GM12874 (cell line): ENCODE data around the gene ARRDC1.

ENCODE experiments used
- TF ChIP-seq, protein P1 (sequence below): IDR thresholded peaks from 2 replicates; pipeline ENCODE4 v1.5.1; 2011; ENCODE audit warnings: low read depth, mild to moderate bottlenecking, control low read depth, low read length, moderate library complexity; ENCODE audit not compliant: insufficient read depth

The ARRDC1 gene

GRCh38 chr9:137618105-137619067 is 12.9 kb downstream of the ARRDC1 start, which contains the start of gene EHMT1:
Gene EHMT1, plus strand, starts transcription at chr9:137619005. Its CDS starts 24 bp downstream, at chr9:137619029.
- TF ChIP-seq, protein P1, sequence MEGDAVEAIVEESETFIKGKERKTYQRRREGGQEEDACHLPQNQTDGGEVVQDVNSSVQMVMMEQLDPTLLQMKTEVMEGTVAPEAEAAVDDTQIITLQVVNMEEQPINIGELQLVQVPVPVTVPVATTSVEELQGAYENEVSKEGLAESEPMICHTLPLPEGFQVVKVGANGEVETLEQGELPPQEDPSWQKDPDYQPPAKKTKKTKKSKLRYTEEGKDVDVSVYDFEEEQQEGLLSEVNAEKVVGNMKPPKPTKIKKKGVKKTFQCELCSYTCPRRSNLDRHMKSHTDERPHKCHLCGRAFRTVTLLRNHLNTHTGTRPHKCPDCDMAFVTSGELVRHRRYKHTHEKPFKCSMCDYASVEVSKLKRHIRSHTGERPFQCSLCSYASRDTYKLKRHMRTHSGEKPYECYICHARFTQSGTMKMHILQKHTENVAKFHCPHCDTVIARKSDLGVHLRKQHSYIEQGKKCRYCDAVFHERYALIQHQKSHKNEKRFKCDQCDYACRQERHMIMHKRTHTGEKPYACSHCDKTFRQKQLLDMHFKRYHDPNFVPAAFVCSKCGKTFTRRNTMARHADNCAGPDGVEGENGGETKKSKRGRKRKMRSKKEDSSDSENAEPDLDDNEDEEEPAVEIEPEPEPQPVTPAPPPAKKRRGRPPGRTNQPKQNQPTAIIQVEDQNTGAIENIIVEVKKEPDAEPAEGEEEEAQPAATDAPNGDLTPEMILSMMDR, result no peak

DNA sequence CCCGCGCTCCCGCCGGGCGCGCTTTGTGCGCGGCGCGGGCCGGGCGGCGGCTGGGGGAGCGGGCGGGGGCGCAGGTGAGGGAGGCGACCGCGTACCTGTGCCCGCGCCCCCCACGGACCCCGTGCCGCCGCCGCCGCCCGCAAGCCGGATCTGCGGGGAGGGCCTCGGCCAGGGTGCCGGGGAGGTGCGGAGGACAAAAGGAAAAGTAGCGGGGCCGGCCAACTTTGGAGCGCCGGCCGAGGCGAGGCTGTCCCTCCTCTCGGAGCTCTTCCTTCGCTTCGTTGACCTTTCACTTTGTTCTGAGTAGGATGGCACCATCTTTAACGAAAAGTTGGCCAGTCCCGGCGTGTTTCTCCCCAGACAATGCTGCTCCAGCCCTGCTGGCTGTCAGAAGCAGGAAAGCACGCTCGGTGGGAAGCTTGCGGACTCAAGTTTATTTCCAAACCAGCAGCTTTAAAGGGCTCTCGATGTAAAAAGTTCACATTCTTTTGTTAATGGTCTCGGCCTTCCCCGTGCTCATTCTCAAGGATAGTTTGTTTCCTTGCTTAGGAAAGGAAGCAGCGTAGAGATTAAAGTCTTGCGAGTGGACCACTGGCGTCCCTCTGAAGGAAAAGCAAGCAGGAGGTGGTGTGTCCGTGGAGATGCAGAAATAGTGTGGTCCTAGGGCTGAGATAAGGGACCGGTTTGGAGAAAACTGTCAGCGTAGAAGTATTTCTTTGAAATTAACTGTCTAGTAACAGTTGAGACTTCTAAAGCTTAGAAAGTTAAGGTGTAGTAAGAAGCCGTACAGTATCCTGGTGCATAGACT is 14.0 kb downstream of the ARRDC1 start:
- TF ChIP-seq, protein P1, result no peak

DNA sequence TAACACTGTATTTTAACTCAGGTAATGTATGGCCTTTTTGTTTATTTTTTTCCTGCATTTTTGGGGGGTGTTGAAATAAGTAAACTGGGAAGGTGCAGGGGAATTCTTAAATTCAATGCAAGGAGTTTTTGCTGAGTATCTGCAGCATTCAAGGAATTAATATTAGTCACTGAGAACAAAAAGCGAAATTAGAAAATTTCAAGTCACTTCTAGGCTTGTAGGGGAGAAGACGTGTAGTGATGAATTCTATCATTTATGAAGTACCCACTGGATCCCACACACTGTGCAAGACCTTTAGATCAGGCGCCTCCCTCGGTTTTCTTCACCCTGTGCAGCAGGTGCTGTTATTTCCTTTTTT is 14.5 kb downstream of the ARRDC1 start:
- TF ChIP-seq, protein P1, result no peak

GRCh38 chr9:137620581-137620980 is 15.1 kb downstream of the ARRDC1 start:
- TF ChIP-seq, protein P1, result no peak

DNA sequence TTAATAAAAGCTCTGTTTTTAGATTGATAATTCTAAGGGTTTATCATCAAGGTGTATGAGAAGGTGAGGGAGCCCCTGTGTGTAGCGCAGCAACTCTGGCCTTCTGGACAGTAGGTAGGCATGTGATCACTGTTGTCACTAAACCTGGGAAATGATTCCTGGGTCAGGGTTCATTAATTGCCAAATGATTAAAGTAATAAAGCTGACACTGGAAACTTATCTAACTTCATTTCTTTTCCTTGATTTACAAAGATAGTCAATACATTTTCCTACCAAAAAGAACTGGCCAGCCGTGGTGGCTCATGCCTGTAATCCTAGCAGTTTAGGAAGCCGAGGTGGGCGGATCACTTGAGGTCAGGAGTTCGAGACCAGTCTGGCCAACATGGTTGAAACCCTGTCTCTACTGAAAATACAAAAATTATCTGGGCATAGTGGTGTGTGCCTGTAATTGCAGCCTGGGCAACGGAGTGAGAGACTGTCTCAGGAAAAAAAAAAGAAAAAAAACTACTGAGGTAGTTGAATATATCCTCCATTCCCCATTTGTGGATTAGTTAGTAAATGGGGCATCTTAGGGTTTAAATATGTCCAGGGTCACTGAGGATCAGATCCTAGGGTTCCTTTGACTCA is 15.8 kb downstream of the ARRDC1 start:
- TF ChIP-seq, protein P1, result peak; percentile 39; the same call in 1 of the 2 replicates

DNA sequence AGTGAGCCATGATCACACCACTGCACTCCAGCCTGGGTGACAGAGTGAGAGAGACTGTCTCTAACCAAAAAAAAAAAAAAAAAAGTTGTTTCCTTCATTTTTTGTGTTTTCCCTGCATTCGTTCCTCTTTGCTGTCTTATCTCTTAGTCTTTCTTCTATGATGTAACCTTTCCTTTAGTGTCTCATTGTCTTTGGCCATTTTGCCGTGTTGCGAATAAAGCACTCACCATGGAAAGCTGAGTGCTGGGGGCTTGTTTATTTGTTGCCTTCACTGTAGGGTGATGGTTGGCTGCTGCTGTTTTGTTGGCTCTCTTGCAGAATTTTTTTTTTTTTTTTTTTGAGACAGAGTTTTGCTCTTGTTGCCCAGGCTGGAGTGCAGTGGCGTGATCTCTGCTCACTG is 21.0 kb downstream of the ARRDC1 start:
- TF ChIP-seq, protein P1, result no peak

DNA sequence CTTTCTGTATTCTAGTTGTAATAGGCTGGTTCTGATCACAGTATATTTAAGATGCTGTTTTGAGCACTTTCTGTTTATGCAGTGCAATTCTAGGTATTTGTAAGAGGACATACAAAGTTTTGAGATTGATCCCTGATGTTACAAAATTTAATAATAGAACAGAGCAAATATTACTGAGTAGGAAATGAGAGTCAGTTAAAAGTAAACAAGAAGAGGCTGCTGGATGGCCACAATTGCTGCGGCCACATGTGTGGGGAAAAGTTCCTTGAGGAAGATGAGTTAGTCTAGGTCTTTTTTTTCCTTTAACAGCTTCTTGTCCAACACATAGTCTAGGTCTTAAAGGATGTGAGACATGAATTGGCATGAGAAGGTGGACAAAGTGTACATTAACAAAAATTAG is 24.6 kb downstream of the ARRDC1 start:
- TF ChIP-seq, protein P1, result no peak
